GM12873 (cell line): ENCODE data around the gene MYEOV.

Source experiments
- CTCF ChIP-seq: IDR thresholded peaks from 2 replicates; pipeline ENCODE4 v1.5.1; 2012; ENCODE audit warnings: low read depth, mild to moderate bottlenecking, moderate library complexity, low read length, control low read depth; ENCODE audit not compliant: insufficient read depth; ENCODE audit errors: missing control alignments

MYEOV gene

GRCh38 chr11:69293819-69294505 is at the start of gene MYEOV:
TSS of gene MYEOV (plus strand) at chr11:69294155. CDS start at chr11:69295355, 1,200 bp downstream.
- no peak for TF ChIP-seq CTCF

GRCh38 chr11:69244266-69244665 is 49.7 kb upstream of the MYEOV start:
- no peak for TF ChIP-seq CTCF

GRCh38 chr11:69245041-69245440 is 48.9 kb upstream of the MYEOV start:
- TF ChIP-seq CTCF = no peak

- TF ChIP-seq CTCF = no peak
Observed at GRCh38 chr11:69245491-69246345, 48.2 kb upstream of the MYEOV start.

GRCh38 chr11:69249311-69250185 is 44.4 kb upstream of the MYEOV start:
- no peak for TF ChIP-seq CTCF

GRCh38 chr11:69250186-69251056 is 43.5 kb upstream of the MYEOV start:
- no peak for TF ChIP-seq CTCF
